Activated CD8-positive, alpha-beta T cell treated with anti-CD3 and anti-CD28 coated beads, Interleukin-2, amount 10 ng/mL, durations not matched to agents 7 days and 5 days (primary cell): Measurements from ENCODE around the gene NACA2. TPM values are rescaled to one million over a fixed set of nuclear protein-coding genes. Genes with fewer than 3 reads are reported as not detected.
"Not testable (repeated sequence)": the region's sequence is repeated elsewhere in the genome, so short reads cannot be mapped to it uniquely, and the experiment has no call there.

Experiments
- ATAC-seq: fragments of 150-1000 bp; cut with Tn5 transposase; one replicate; pipeline ENCODE4 v1.10.0; 2021; ENCODE audit warnings: moderate library complexity
- CTCF ChIA-PET: fragments of 350-600 bp; sonication (Branson Sonifier 250); formaldehyde crosslinking; loops from one replicate; lab custom pipeline; 2021; ENCODE audit warnings: antibody characterized with exemption; lab: Charles Lee
- POLR2A ChIA-PET: fragments of 350-600 bp; sonication (Branson Sonifier 250); formaldehyde crosslinking; loops from one replicate; lab custom pipeline; 2021; ENCODE audit warnings: antibody characterized with exemption; lab: Charles Lee
- DNase-seq: peaks from one replicate; pipeline ENCODE4 v3.0.0-alpha.2; 2020
- H3K27ac Mint-ChIP-seq: one replicate; pipeline ENCODE4 v1.8.0; 2021; ENCODE audit warnings: mild to moderate bottlenecking, mixed read lengths
- H3K27me3 Mint-ChIP-seq: one replicate; pipeline ENCODE4 v1.8.0; 2021; ENCODE audit warnings: low read depth, mixed read lengths
- H3K36me3 Mint-ChIP-seq: one replicate; pipeline ENCODE4 v1.8.0; 2021; ENCODE audit warnings: low read depth, mixed read lengths
- H3K4me1 Mint-ChIP-seq: one replicate; pipeline ENCODE4 v1.8.0; 2021; ENCODE audit warnings: low read depth, mixed read lengths
- H3K4me3 Mint-ChIP-seq: one replicate; pipeline ENCODE4 v1.8.0; 2021; ENCODE audit warnings: mild to moderate bottlenecking, mixed read lengths
- H3K9me3 Mint-ChIP-seq: one replicate; pipeline ENCODE4 v1.8.0; 2022; ENCODE audit warnings: mixed read lengths; ENCODE audit not compliant: insufficient read depth
- total RNA-seq, 2 experiments: library from RNA; stranded (reverse); gene quantifications; one replicate each; pipeline ENCODE4 v1.2.3, GENCODE V29; 2021

NACA2 gene
- total RNA-seq, 2 experiments from 2014 or later, result not detected

GRCh38 chr17:61562287-61562686, 28.7 kb downstream of the NACA2 start:
- POLR2A ChIA-PET, result no interaction called here
- H3K4me3 Mint-ChIP-seq, result no peak overlapping the region
- H3K4me1 Mint-ChIP-seq, result no peaks in the 10 kb centered on the region
- CTCF ChIA-PET, result no interaction called here
- ATAC-seq (no peak), DNase-seq (no peak)
- H3K27me3 Mint-ChIP-seq, result peaks cover 10% of the 10 kb centered on the region
- H3K27ac Mint-ChIP-seq, result no peak overlapping the region
- no peaks in the 10 kb centered on the region for H3K9me3 Mint-ChIP-seq
- no peaks in the 10 kb centered on the region for H3K36me3 Mint-ChIP-seq

GRCh38 chr17:61561354-61561753, 29.7 kb downstream of the NACA2 start:
- DNase-seq, result no peak
- Mint-ChIP-seq H3K27me3 (peaks cover 9% of the 10 kb centered on the region), H3K4me3 (no peak overlapping the region), H3K36me3 (no peaks in the 10 kb centered on the region), H3K9me3 (no peaks in the 10 kb centered on the region), H3K4me1 (no peaks in the 10 kb centered on the region), H3K27ac (no peak overlapping the region)
- no peak for ATAC-seq
- CTCF ChIA-PET, result interaction anchor here (1.3 kb wide), 1 partner anchor 10 kb away, joined by 4 read pairs; no protein-coding TSS in a partner anchor
- POLR2A ChIA-PET, result no interaction called here

- DNase-seq (no peak), ATAC-seq (no peak)
- ChIA-PET POLR2A (interaction anchor here (0.6 kb wide), 1 partner anchor 551 kb away, joined by 3 read pairs; no protein-coding TSS in a partner anchor), CTCF (interaction anchor here (1.3 kb wide), 1 partner anchor 9 kb away, joined by 4 read pairs; no protein-coding TSS in a partner anchor)
- Mint-ChIP-seq H3K9me3 (no peaks in the 10 kb centered on the region), H3K4me3 (no peak overlapping the region), H3K4me1 (no peaks in the 10 kb centered on the region), H3K27ac (no peak overlapping the region), H3K27me3 (peaks cover 16% of the 10 kb centered on the region), H3K36me3 (no peaks in the 10 kb centered on the region)
These were observed 30.9 kb downstream of the NACA2 start for GRCh38 chr17:61560071-61560470.

DNA sequence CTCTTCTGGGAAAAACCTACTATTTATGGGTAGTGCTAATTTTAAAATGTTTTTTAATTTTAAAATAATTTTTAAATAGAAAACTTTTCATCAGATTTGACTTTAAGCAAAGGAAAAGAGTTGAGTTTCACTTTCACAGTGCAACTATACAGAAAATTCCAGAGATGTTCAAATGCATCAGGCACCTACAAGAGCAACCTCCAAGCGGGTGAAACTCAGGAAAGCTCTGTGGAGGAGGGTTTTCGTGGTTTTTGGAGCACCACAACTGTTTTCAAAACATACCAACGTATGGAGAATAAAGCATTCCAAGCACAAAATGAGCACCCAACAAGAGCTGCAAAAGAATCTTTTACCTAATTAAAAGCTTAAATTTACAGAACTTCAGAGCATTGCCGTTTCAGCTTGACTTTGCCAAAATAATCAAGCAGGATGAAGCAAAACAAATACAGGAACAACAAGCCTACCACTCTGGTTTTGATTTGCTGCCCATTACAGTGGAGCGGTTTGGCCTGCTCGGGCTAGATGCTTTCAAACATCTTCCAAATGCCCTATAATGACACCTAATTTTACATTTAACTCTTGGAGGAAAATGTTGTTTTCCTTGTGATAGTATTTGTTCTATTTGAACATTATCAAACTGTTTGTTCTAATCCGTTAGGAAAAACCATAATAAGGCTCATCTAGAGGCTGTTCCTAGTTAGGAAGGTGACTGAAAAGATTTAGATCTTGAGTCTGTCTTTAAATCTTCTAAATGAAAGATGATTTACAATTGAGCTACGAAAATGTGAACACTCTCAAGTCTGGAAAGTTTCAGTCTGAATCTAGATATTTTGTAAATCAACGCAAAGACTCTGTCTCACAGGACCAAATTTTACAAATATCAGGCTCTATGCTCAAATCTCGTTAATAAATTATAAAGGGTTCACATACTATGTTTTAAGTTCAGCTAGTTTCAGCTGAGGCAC, 34.5 kb downstream of the NACA2 start:
- Mint-ChIP-seq H3K9me3 (no peaks in the 10 kb centered on the region), H3K27me3 (peaks cover 24% of the 10 kb centered on the region), H3K27ac (no peak overlapping the region), H3K36me3 (no peaks in the 10 kb centered on the region), H3K4me3 (no peak overlapping the region), H3K4me1 (no peaks in the 10 kb centered on the region)
- POLR2A ChIA-PET, result no interaction called here
- DNase-seq (no peak), ATAC-seq (no peak)
- CTCF ChIA-PET, result no interaction called here

DNA sequence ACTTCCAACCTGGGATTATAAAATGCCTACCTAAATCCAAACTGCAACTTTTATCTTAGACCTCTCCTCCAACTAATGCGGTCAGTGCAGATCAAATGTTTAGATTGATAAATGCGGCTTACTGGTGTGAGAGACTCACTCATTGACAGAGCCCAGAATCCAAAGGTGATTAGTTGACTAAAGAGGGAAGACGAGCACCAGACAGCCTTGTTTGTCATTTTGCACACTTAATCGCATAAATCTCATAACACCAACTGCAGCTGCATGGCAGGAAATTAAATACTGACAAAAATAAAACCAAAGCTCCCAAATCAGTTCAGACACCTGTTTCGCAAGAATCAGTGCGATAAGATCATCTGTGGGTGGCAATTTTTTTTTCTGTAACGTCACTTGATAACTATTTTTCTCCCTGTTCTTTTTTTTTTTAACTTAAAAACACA, 35.9 kb downstream of the NACA2 start:
- POLR2A ChIA-PET, result no interaction called here
- Mint-ChIP-seq H3K27me3 (peaks cover 28% of the 10 kb centered on the region), H3K9me3 (no peaks in the 10 kb centered on the region), H3K4me1 (no peaks in the 10 kb centered on the region), H3K27ac (no peak overlapping the region), H3K36me3 (no peaks in the 10 kb centered on the region), H3K4me3 (no peak overlapping the region)
- ATAC-seq (no peak), DNase-seq (no peak)
- CTCF ChIA-PET, result no interaction called here

DNA sequence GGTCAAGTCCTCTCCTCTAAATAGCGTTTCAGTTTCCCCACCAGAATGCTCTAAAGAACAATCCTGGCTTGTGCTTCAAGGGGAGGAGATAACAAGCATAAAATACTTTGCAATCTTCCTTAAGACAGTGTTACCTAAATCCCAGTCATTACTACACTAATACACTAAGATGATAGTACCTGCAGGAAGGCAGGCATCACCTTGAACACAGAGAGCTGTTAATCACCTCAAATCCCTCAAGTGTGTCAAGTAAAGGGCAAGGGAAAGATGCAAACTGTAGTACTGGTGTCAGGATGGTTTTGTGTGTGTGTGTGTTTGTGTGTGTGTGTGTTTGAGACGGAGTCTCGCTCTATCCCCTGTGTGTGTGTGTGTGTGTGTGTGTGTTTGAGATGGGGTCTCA, 36.8 kb downstream of the NACA2 start:
- no peaks in the 10 kb centered on the region for H3K36me3 Mint-ChIP-seq
- no peak overlapping the region for H3K27ac Mint-ChIP-seq
- H3K9me3 Mint-ChIP-seq, result no peaks in the 10 kb centered on the region
- H3K27me3 Mint-ChIP-seq, result peaks cover 33% of the 10 kb centered on the region
- no peak for DNase-seq
- H3K4me1 Mint-ChIP-seq, result no peaks in the 10 kb centered on the region
- ChIA-PET CTCF (interaction anchor here (1.0 kb wide), 1 partner anchor 142 kb away, joined by 3 read pairs; no protein-coding TSS in a partner anchor), POLR2A (no interaction called here)
- no peak overlapping the region for H3K4me3 Mint-ChIP-seq
- ATAC-seq, result no peak

DNA sequence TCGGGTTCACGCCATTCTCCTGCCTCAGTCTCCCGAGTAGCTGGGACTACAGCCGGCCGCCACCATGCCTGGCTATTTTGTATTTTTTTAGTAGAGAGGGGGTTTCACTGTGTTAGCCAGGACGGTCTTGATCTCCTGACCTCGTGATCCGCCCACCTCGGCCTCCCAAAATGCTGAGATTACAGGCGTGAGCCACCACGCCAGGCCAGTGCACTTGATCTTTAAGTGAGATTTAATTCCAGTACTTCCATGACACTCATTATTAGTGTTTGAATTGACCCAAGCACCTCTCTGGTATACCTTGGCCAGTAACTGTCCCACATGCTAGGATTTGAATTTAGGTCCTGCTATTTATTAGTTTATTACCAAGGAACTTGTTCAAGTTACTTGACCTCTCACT, 38.5 kb downstream of the NACA2 start:
- POLR2A ChIA-PET, H3K4me3 Mint-ChIP-seq, H3K27ac Mint-ChIP-seq, ATAC-seq, H3K9me3 Mint-ChIP-seq, H3K4me1 Mint-ChIP-seq, DNase-seq, CTCF ChIA-PET, H3K36me3 Mint-ChIP-seq: not testable (repeated sequence)
- H3K27me3 Mint-ChIP-seq, result peaks cover 38% of the 10 kb centered on the region

- DNase-seq, result no peak
- POLR2A ChIA-PET, result no interaction called here
- H3K27ac Mint-ChIP-seq, result no peak overlapping the region
- ATAC-seq, result no peak
- H3K27me3 Mint-ChIP-seq, result peaks cover 36% of the 10 kb centered on the region
- no peaks in the 10 kb centered on the region for H3K4me1 Mint-ChIP-seq
- no peaks in the 10 kb centered on the region for H3K9me3 Mint-ChIP-seq
- no peak overlapping the region for H3K4me3 Mint-ChIP-seq
- CTCF ChIA-PET, result interaction anchor here (0.7 to 1.6 kb wide), 6 partner anchors 9 to 831 kb away, joined by 3 to 9 read pairs (median 4); no protein-coding TSS in a partner anchor
- no peaks in the 10 kb centered on the region for H3K36me3 Mint-ChIP-seq
These were observed 39.7 kb downstream of the NACA2 start for GRCh38 chr17:61551255-61551742.

- CTCF ChIA-PET, result no interaction called here
- ATAC-seq, result no peak
- no peak overlapping the region for H3K27ac Mint-ChIP-seq
These were observed 43.9 kb downstream of the NACA2 start for GRCh38 chr17:61547113-61547512.

GRCh38 chr17:61545335-61545938, 45.6 kb downstream of the NACA2 start:
- ATAC-seq (no peak), DNase-seq (no peak)
- H3K4me3 Mint-ChIP-seq, result no peak overlapping the region
- H3K27me3 Mint-ChIP-seq, result peaks cover 36% of the 10 kb centered on the region
- POLR2A ChIA-PET, result no interaction called here
- CTCF ChIA-PET, result interaction anchor here (1.3 kb wide), 1 partner anchor 134 kb away, joined by 9 read pairs; no protein-coding TSS in a partner anchor
- no peaks in the 10 kb centered on the region for H3K36me3 Mint-ChIP-seq
- no peak overlapping the region for H3K27ac Mint-ChIP-seq
- H3K4me1 Mint-ChIP-seq, result no peaks in the 10 kb centered on the region
- H3K9me3 Mint-ChIP-seq, result no peaks in the 10 kb centered on the region

More at GRCh38 chr17:61547113-61547512, 43.9 kb downstream of the NACA2 start:
- no peaks in the 10 kb centered on the region for H3K4me1 Mint-ChIP-seq
- POLR2A ChIA-PET, result no interaction called here
- no peaks in the 10 kb centered on the region for H3K9me3 Mint-ChIP-seq
- peaks cover 34% of the 10 kb centered on the region for H3K27me3 Mint-ChIP-seq
- no peak overlapping the region for H3K4me3 Mint-ChIP-seq
- no peak for DNase-seq
- H3K36me3 Mint-ChIP-seq, result no peaks in the 10 kb centered on the region

DNA sequence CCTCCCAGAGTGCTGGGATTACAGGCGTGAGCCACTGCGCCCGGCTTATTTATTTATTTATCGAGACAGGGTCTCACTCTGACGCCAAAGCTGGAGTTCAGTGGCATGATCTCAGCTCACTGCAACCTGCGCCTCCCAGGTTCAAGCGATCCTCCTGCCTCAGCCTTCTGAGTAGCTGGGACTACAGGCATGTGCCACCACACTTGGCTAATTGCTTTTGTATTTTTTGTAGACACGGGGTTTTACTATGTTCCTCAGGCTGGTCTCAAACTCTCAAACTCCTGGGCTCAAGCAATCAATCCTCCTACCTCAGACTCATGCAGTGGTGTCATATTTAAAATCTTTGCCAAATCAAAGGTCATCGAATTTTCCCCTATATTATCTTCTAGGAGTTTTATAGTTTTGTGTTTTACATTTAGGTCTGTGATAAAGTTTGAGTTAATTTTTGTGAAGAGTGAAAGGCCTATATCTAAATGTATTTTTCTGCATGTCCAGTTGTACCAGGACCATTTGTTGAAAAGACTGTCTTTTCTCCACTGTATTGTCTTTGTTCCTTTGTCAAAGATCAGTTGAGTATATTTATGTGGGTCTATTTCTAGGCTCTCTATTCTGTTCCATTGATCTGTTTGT, 47.1 kb downstream of the NACA2 start:
- CTCF ChIA-PET, result no interaction called here
- ATAC-seq (no peak), DNase-seq (no peak)
- H3K27ac Mint-ChIP-seq, result no peak overlapping the region
- no peaks in the 10 kb centered on the region for H3K36me3 Mint-ChIP-seq
- no peak overlapping the region for H3K4me3 Mint-ChIP-seq
- no peaks in the 10 kb centered on the region for H3K9me3 Mint-ChIP-seq
- POLR2A ChIA-PET, result no interaction called here
- peaks cover 31% of the 10 kb centered on the region for H3K27me3 Mint-ChIP-seq
- no peaks in the 10 kb centered on the region for H3K4me1 Mint-ChIP-seq
